GM19043 (cell line): ENCODE measurements around the gene RHEB.
A peak's percentile ranks its signal among the peaks of the same experiment; 100 is the strongest.

Experiments used
- ATAC-seq: cut with Tn5 transposase; IDR thresholded peaks from one replicate; pipeline ENCODE4 v1.9.1; 2021; ENCODE audit warnings: low read depth; ENCODE audit not compliant: unreplicated experiment

RHEB gene

GRCh38 chr7:151519765-151520418, at the start of gene RHEB:
RHEB (minus strand) TSS chr7:151519895; CDS start chr7:151519511, 384 bp downstream.
- peak; percentile 74 for ATAC-seq

GRCh38 chr7:151566897-151567320, 47.2 kb upstream of the RHEB start:
- no peak for ATAC-seq

GRCh38 chr7:151565541-151565940, 45.8 kb upstream of the RHEB start:
- no peak for ATAC-seq

DNA sequence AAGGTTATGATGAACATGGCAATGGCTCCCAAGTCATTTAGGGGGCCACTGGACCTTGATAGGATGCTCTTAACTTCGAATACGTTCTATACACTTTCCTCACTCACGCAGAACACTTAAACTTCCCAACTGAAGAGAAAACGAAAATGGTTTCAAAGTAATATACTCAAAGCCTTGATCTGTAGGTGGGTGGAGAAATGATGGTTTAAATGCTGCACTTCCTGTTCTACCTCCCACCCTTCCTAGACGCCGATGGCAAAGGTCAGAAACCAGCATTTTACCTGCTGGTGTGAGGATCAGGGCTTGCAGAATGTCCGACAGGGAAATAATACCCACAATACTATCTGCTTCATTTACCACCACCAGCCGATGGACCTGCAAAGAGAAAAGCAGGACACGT, 40.5 kb upstream of the RHEB start:
- ATAC-seq, result no peak

GRCh38 chr7:151559557-151560183, 40.0 kb upstream of the RHEB start:
- ATAC-seq, result no peak

DNA sequence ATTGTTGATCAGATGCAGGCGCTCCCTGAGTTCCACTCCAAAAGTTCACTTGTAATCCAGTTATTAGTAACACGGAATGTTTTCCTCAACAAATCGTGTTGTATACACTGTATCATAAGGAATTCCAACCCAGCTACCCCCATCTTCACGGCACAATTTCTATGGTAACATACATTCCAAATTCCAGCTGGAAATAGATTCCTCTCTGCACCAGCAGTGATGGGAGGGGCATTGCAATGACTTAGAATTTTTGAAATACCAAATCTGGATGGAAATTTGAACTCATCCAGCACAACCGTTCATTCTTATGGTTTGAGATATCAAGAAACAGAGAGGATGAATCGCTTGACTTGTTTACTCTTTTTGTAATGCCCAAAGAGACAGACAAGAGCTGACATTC, 38.9 kb upstream of the RHEB start:
- ATAC-seq, result no peak

DNA sequence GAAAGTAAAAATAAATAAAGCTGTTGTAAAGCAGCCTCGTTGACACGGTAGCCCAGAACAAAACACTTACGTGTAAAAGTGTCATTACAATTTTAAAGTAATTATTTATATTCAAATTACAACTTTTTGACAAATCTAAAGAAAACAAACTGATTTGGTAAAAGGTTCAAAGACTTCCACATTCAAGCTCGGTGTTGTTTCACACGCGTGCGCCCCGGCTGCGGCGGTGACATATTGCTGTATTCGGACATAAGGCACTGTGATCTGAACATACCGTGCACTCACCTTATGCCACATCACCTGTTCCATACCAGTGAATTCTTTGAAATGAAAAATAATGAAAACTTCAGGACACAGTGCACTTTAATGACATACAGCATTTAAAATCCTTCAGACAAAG, 36.9 kb upstream of the RHEB start:
- no peak for ATAC-seq

- ATAC-seq, result no peak
Observed at GRCh38 chr7:151553356-151553755, 33.7 kb upstream of the RHEB start.

- no peak for ATAC-seq
Observed at GRCh38 chr7:151552352-151553028, 32.8 kb upstream of the RHEB start.

GRCh38 chr7:151551820-151552219, 32.1 kb upstream of the RHEB start:
- ATAC-seq, result no peak

- no peak for ATAC-seq
Observed at GRCh38 chr7:151550656-151551286, 31.1 kb upstream of the RHEB start.

DNA sequence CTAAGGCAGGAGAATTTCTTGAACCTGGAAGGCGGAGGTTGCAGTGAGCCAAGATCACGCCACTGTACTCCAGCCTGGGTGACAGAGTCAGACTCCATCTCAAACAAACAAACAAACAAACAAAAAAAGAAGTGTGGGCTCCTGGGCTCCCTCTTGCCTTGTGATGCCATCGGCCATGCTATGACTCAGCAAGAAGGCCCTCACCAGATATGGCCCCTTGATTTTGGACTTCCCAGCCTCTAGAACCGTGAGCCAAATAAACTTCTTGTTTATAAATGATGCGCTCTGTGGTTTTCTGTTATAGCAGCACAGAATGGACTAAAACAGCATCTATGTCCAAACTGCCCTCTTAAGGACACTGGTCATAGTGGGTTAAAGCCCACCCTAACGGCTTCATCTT, 29.9 kb upstream of the RHEB start:
- ATAC-seq, result no peak

GRCh38 chr7:151549083-151549482, 29.4 kb upstream of the RHEB start:
- ATAC-seq, result no peak

- ATAC-seq, result no peak
Observed at GRCh38 chr7:151544183-151544582, 24.5 kb upstream of the RHEB start.

DNA sequence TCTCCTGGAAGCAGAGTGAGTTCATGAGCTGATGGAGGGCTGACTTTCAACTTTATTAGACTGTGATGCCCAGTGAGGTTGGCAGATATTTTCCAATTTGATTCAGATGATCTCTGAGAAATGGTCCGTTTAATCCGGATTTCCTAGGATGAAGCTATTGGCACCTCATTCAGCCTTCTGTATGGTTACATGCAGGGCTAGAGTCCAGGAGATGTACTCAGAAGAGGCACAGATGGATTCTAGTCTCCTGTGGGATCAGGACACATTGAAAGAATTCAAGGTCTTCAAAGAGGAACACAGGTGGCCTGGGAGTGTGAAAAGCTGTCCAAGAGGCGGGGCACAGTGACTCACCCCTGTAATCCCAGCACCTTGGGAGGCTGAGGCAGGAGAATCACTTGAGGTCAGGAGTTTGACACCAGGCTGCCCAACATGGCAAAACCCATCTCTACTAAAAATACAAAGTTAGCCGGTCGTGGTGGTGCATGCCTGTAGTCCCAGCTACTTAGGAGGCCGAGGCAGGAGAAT, 23.0 kb upstream of the RHEB start:
- no peak for ATAC-seq

DNA sequence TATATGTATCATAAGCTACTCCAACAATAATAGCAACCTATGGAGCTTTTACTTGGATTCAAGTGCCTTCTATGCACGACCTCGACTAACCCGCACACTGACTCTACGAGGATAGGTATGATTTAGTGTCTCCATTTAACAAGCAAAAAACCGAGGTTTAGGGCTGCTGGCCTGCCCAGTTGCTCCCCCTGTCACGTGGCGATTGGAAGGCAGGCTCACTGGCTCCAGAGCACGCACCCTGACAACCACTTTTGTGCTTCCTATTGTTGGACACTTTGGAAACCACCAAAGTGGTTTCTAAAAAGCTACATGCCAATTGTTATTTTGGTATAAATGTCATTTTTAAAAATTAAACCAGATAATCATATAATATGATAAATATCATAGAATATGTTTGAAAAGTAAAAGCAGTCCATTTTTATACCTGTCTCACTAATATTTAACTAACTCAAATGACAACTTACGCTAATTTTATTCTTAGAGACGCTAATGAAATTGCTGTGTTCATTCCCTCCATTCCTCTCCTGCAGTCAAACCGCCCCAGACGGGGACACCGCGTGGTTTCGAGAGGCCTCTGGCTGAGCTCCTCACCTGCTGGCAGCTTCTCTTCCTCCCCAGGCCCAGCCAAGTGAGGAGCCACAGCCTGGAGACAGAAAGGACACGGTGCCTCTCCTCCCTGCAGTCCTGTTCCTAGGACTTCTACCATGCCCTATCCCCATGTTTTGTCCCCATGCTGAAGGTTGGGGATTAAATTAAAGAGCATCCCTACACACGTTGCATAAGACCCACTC, 22.2 kb upstream of the RHEB start:
- no peak for ATAC-seq

DNA sequence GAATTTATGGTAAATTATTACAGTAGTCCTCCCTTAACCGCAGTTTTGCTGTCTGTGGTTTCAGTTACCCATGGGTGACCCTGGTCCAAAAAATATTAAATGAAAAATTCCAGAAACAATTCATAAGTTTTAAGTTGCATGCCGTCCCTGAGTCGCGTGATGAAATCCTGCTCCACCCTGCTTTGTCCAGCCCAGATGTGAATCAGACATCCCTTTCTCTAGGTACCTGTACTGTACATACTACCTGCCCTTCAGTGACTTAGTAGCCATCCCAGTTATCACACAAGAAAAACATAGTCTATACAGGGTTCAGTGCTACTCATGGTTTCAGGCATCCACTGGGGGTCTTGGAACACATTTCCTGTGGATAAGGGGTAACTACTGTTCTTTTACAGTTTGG, 20.5 kb upstream of the RHEB start:
- no peak for ATAC-seq

DNA sequence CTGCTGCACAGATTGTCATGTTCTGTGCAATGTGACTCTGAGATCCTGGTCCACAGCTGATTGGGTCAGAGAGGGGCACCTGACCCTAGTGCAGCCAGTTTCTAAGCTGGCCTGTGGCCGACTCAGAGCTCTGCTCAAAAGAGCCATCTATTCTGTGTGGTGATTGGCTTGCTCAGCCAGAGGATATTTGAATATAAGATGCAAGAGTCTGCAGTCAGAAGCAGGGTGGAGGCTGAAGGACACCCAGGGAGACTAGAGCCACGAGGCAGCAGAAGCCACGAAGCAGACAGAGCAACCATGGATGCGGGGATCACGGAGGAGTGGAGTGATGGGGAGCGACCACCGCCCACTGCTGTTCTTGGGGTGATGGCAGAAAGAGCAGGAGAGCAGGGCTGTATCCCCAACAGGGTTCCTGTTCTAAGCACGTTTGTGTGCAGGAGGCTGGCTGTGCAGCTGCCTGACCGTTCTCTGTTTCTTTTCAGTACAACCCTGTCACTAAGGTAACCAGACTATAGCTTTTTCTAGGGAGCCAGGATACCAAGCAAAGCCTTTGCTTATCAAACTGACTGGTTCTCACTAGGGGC, 19.5 kb upstream of the RHEB start:
- no peak for ATAC-seq

- no peak for ATAC-seq
Observed at GRCh38 chr7:151537818-151538561, 18.3 kb upstream of the RHEB start.
